C4-2B (cell line): ENCODE measurements around the gene THEMIS.

Experiments
- CTCF ChIP-seq: fragments of 450-650 bp; conservative IDR thresholded peaks from 2 replicates; pipeline ENCODE4 v1.5.1; 2017; ENCODE audit warnings: mild to moderate bottlenecking
- ZFX ChIP-seq: fragments of 450-650 bp; IDR thresholded peaks from 2 replicates; pipeline ENCODE4 v1.6.1; 2017

DNA sequence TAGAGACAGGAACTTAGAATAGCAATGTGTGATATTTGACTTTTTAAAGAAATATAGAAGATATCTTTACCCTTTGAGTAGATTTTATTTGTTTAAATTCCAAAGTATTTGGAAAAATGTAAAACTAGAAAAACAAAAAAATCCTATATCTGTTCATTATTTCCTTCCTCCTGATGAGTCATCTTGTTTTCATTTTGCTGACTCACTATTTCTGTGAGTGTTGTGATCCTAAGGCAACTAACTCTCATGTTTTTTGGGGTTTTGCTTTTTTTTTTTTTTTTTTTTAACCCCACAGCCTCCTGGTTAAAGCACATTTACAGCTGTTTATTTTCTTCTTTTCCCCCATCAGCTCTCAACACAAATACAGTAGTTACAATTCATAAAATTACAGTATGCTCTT, 37.8 kb upstream of the THEMIS start:
- TF ChIP-seq CTCF (no peak), ZFX (no peak)
